Stomach (tissue), 4 donors: ENCODE data around the gene C2CD2L.

Experiments
- POLR2A ChIP-seq, 4 donors: fragments of 450-650 bp; IDR thresholded peaks; one replicate each; pipeline ENCODE4 v1.6.1; 2016; ENCODE audit warnings: antibody characterized with exemption in 4 of 4, control low read depth in 2 of 4, mild to moderate bottlenecking in 1 of 4, moderate library complexity in 1 of 4
- POLR2AphosphoS5 ChIP-seq, 3 donors: sonication (generic); formaldehyde crosslinking; IDR thresholded peaks; one replicate each; pipeline ENCODE4 v1.6.1; 2016; ENCODE audit warnings: antibody characterized with exemption in 3 of 3

DNA sequence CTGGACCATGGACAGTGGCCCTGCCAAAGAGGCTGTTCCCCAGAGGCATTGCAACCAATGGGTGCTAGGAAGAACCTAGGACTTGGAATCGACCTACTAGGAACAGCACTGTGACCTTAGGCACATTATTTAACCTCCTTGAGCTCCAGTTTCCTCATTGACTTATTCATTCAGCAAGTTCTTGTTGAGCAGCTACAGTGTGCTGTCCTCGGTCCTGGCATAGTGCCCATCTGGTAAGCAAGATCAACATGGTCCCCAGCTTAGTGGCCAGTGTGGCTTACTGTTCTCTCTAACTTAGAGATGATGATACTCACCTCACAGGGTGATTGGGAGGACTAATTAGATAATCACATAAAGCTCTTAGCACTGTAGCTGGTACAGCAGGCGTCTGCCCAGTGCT, 49.9 kb downstream of the C2CD2L start:
- no peak for TF ChIP-seq POLR2AphosphoS5 (IDR thresholded peaks at IDR 0.05)
- no peak for TF ChIP-seq POLR2A (IDR thresholded peaks at IDR 0.05)
